NCI-H1417 treated with DMSO at 0.1 percent for 48 hours (cell line): ENCODE results near the gene FOXA1.

ENCODE experiments used
- DNase-seq: peaks from one replicate; lab custom pipeline; 2025; lab: John Stamatoyannopoulos, UW

FOXA1 gene

GRCh38 chr14:37594971-37595808 is at the start of gene FOXA1, which contains the start of gene TTC6:
TSS of gene FOXA1 (minus strand) at chr14:37595249. CDS start at chr14:37594972, 277 bp downstream.
TSS of gene TTC6 (plus strand) at chr14:37595629. CDS start at chr14:37622065, 26,436 bp downstream.
- DNase-seq = peak; percentile 77

DNA sequence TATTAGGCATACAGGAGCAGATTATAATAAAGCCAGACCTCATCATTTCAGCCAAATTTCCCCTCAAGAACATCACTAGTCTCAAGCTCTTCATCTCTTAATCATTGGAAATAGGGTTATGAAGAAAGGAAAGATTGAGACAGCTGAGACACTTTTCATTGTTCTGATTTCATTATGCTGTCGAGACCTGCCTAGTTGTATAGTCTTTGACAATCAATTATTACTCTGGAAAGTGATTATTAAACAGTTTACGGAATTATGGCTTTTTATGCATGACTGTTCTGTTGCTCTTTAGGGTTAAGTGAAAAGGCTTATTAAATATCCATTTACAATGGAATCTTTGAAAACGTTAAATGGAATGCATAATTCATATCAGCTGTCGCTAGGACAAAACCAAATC is 48.7 kb upstream of the FOXA1 start:
- DNase-seq = peak; percentile 52

DNA sequence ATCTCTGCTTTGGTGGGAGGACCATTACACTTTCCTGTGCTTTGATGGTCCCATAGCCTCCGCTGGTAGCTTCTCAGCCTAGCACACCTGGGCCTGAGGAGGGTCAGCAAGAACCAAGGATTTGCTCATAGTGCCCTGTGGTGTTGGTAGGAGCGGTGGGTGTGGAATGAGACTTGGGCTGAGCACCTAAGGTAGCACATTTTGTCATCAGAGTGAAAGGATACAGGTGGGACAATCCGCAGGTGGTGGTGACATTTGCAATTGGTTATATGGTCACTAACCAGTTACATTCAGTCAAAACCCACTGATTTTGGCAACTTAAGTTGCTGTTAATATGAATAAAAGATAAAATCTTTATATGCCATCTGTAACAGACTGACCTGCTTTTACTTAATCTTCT is 47.1 kb upstream of the FOXA1 start:
- no peak for DNase-seq

DNA sequence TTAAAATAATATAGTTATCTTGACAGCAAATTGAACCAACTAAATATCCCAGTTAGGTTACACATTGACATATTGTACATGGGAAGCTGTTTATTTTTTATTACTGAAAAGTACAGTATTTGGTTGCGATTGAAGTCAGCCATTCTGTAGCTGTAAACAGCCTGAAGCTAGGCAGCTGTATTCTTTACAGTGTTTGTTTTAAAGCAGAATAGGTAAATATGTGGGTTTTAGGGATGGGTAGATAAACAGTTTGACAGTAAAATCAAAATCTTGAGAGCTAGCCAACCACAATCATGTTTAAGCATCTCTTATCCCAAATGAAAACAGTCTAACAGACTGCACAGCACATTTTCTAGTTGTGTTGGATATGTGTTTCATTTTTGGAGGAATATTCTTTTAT is 46.1 kb upstream of the FOXA1 start:
- no peak for DNase-seq

- DNase-seq = no peak
Measured at GRCh38 chr14:37638599-37638998, 43.5 kb upstream of the FOXA1 start.

DNA sequence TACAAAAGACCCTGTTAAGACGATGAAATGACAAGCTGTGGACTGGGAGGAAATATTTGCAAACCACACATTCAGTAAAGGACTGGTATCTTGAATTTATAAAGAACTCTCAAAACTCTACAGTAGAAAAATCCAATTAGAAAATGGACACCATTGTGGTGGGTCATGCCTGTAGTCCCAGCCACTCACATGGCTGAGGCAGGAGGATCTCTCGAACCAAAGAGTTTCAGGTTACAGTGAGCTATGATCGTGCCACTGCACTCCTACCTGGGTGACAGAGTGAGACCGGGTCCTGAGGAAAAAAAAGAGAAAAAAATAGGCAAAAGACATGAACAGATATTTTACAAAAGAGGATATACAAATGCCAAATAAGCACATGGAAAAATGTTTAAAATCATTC is 42.3 kb upstream of the FOXA1 start:
- DNase-seq = no peak

- no peak for DNase-seq
Measured at GRCh38 chr14:37625597-37626595, 30.8 kb upstream of the FOXA1 start.

DNA sequence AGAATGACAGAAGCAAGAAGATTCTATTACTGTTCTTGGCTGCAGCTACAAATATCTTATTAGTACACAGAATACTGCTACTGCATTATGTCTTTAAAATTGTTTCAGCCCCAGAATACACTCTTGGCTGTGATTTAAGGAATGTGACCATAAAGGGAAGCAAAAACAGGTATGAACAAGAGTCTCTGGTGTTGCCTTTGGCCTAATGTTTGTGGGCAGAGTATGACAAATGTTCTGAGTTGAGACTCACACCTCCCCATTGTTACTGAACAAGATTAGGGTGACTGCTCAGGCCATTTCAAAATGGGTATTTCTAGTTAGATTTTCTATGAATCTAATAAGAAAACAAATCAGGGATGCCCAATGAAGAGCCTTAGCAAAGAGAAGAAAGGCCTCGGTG is 28.9 kb upstream of the FOXA1 start:
- no peak for DNase-seq

DNA sequence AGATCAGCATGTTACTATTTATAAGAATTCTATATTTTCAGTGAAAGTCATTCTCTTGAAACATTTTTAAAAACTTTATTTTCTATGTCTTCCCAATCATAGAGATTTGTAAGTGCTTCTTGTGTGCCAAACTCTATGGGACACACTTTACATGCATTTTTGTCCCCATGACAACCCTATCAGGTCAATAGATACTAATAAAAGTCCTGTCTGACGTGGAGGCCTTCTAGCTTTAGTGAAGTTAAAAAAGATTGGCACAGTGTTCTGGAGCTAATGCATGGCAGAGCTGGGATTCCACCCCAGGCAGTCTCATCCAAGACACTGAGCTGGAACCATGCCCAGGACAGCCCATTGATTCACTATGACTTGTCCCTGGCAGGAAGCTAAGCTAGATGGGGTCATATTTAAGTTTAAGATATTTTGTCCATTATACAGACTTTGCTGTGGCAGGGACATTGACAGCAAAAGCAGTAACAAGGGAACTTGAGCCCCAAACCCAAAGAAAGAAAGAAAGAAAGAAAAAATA is 28.4 kb upstream of the FOXA1 start:
- no peak for DNase-seq

DNA sequence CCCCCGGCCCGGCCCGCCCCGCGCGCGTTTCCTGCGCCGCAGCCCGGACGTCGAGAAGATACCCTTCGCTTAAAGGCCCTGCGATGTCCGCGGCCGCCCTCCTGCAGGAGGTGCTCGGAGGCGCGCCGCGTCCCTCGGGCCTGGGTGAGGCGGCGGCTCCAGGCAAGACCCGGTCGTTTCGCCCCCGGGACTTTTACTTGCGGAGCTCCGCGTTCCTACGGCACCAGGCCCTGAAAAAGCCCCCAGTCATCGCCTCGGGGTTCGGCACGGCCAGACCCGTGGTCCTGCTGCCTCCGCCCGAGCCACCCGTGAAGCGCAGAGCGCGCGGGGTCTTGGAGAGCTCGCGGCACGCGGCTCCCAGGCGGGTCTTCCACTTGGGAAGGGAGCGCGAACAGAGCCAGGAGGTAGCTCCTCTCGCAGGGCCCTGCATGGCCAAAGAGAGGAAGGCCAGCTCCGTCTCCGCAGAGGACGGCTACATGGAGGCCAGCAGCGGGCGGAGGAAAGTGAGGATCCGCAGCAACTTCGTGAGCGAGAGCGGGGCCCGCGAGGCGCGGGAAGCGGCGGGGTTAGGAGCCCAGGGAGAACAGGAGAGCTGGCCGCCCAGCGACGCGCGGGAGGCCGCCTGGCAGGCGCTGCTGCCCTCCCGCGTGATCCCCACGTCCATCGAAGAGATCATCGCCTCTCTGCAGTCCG is 27.3 kb upstream of the FOXA1 start:
- no peak for DNase-seq

DNA sequence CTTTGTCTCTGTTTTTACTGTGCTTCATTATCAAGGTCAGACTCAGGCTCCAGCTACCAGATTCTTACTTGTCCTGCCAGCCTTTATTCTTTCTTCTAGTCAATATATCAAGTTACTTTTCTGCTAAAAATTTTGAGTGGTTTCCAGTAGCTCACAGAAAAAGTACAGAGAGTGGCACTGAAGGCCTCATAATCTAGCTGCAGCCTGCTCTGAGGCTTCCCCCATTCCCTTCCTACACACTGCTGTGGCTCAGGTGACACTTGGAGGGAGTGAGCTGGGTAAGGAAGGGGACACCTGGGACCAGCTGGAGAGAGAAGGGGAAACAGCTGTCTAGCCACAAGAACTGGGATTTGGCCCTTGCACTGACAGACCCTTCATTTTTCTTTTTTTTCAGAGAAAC is 25.8 kb upstream of the FOXA1 start:
- DNase-seq = no peak

GRCh38 chr14:37618498-37619028 is 23.5 kb upstream of the FOXA1 start:
- no peak for DNase-seq

GRCh38 chr14:37617864-37618365 is 22.9 kb upstream of the FOXA1 start:
- DNase-seq = no peak

GRCh38 chr14:37616853-37617252 is 21.8 kb upstream of the FOXA1 start:
- no peak for DNase-seq

- no peak for DNase-seq
Measured at GRCh38 chr14:37615582-37616289, 20.7 kb upstream of the FOXA1 start.

- DNase-seq = no peak
Measured at GRCh38 chr14:37610945-37611523, 16.0 kb upstream of the FOXA1 start.

GRCh38 chr14:37608649-37609048 is 13.6 kb upstream of the FOXA1 start:
- DNase-seq = no peak

- DNase-seq = no peak
Measured at GRCh38 chr14:37606678-37607077, 11.6 kb upstream of the FOXA1 start.

DNA sequence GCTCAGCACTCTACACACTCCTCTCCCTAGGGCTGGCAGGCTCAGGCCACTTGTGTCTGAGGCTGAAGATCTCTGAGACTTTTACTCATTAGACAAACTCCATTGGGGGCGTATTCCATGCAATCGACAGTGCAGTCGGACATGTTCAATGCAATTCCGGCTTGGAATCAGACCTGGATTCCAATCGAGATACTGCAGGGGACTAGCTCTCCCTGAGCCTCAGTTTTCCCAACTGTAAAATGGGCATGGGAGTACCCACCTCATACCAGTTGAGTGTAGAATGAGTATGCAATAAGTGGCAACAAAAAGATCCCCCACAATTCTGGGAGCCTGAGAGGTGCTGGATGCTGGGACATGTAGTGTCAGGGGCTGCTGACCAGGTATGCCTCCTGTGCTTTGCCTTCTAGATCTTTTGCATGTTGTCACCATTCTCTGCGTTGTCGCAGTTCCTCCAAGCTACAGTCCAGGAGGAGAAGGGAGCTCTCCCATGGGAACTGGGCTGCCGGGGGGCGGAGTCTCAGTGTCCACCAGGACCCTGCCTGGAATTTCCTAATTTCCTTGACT is 8.7 kb upstream of the FOXA1 start:
- no peak for DNase-seq
